ENCODE data around the gene EFCAB9. TPM values are rescaled to one million over a fixed set of nuclear protein-coding genes. Genes with fewer than 3 reads are reported as not detected.

EFCAB9 gene
- total and polyA plus RNA-seq, 2 donors from 2014 or later, result not detected

DNA sequence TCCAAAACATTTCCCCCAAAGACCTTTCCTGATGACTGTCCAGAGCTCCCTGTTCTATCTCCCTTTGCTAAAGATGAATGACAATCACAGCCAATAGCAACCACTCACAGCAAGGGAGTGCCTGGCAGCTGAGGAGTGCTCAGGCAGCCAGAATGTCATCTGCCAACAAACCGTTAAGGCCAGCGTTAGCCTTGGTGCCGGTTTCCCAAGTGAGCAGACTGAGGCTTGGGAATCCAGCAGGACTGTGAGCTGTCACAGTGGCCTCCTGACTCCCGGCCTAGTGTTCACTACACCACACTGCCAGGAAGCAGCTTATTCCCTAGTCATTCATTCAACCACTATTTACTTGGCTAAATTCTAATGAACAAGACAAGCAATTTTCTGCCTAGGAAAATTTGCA, 30.6 kb upstream of the EFCAB9 start:
- H3K9ac ChIP-seq (ENCODE audit: low read length in 3 of 3), result no peak overlapping the region
- no peaks in the 10 kb centered on the region for H3K36me3 ChIP-seq (ENCODE audit: control insufficient read depth in 2 of 3, insufficient read depth in 3 of 3, low read length in 3 of 3)
- H3K9me3 ChIP-seq (ENCODE audit: control insufficient read depth in 2 of 3, insufficient read depth in 1 of 3, low read length in 3 of 3), result no peaks in the 10 kb centered on the region
- intact Hi-C loops (cut with DNase I), result no loop called here
- DNase-seq (no peak), FAIRE-seq (no peak)
- peaks cover 0 to 2% (median 0%) of the 10 kb centered on the region in 3 donors for H3K4me1 ChIP-seq (ENCODE audit: control insufficient read depth in 2 of 3, insufficient read depth in 2 of 3, low read depth in 1 of 3, low read length in 3 of 3)
- no peak overlapping the region for H3K27ac ChIP-seq (ENCODE audit: low read depth in 2 of 2, low read length in 2 of 2)
- no peak overlapping the region for H3K4me3 ChIP-seq (ENCODE audit: low read length in 3 of 3)
- TF ChIP-seq, protein P1, sequence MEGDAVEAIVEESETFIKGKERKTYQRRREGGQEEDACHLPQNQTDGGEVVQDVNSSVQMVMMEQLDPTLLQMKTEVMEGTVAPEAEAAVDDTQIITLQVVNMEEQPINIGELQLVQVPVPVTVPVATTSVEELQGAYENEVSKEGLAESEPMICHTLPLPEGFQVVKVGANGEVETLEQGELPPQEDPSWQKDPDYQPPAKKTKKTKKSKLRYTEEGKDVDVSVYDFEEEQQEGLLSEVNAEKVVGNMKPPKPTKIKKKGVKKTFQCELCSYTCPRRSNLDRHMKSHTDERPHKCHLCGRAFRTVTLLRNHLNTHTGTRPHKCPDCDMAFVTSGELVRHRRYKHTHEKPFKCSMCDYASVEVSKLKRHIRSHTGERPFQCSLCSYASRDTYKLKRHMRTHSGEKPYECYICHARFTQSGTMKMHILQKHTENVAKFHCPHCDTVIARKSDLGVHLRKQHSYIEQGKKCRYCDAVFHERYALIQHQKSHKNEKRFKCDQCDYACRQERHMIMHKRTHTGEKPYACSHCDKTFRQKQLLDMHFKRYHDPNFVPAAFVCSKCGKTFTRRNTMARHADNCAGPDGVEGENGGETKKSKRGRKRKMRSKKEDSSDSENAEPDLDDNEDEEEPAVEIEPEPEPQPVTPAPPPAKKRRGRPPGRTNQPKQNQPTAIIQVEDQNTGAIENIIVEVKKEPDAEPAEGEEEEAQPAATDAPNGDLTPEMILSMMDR (IDR thresholded peaks at IDR 0.05; ENCODE audit: borderline replicate concordance, extremely low read depth, insufficient read depth), result no peak
- H3K27me3 ChIP-seq (ENCODE audit: control insufficient read depth, insufficient read depth, low read length), result no peaks in the 10 kb centered on the region

DNA sequence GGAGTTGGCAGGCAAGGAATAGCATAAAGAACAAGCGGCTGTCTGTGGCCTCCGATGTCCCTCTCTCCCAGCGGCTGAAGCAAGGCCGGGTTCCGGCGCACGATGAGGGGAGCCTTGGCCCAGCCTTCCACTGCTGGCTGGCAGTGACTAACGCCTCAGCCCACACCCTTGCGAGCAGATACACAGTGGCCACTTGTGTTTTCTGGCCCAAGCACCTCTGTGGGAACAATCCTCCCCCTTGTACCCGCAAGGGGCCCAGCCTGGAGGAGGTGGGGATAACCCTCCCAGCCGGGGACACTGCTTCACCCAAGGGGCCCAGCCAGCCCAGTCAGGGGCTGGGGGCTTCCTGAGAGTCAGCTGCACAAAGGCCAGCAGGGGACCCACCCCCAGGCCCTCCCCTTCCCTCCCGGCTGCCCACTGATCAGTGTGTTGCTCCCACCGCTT, 29.2 kb upstream of the EFCAB9 start:
- Histone ChIP-seq H3K9me3 (ENCODE audit: control insufficient read depth in 2 of 3, insufficient read depth in 1 of 3, low read length in 3 of 3) (no peaks in the 10 kb centered on the region), H3K9ac (ENCODE audit: low read length in 3 of 3) (no peak overlapping the region), H3K27ac (ENCODE audit: low read depth in 2 of 2, low read length in 2 of 2) (no peak overlapping the region), H3K36me3 (ENCODE audit: control insufficient read depth in 2 of 3, insufficient read depth in 3 of 3, low read length in 3 of 3) (no peaks in the 10 kb centered on the region), H3K4me3 (ENCODE audit: low read length in 3 of 3) (no peak overlapping the region), H3K27me3 (ENCODE audit: control insufficient read depth, insufficient read depth, low read length) (no peaks in the 10 kb centered on the region), H3K4me1 (ENCODE audit: control insufficient read depth in 2 of 3, insufficient read depth in 2 of 3, low read depth in 1 of 3, low read length in 3 of 3) (peaks cover 0 to 2% (median 0%) of the 10 kb centered on the region in 3 donors)
- TF ChIP-seq, protein P1 (IDR thresholded peaks at IDR 0.05; ENCODE audit: borderline replicate concordance, extremely low read depth, insufficient read depth), result no peak
- peak in 2 of 5 donors; percentile 30 to 34 for DNase-seq
- no peak for FAIRE-seq
- intact Hi-C loops (cut with DNase I), result no loop called here

DNA sequence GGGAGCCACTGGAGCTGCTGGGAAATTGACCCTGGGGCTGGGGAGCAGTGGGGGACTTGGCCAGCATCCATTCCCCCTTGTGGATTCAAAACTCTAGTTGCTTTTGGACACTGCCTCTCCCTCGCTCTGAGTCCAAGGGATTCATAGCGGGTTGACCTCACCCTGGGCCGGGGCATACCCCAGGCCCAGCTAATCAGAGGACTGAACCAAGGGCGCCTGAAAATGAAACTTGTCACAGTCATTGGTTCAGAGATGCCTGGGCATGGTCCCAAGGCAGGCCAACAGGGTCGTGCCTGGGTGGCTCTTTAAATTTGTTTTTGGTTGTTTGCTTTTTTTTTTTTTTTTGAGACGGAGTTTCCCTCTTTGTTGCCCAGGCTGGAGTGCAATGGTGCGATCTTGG, 28.5 kb upstream of the EFCAB9 start:
- Histone ChIP-seq H3K27me3 (ENCODE audit: control insufficient read depth, insufficient read depth, low read length) (no peaks in the 10 kb centered on the region), H3K4me3 (ENCODE audit: low read length in 3 of 3) (no peak overlapping the region), H3K9me3 (ENCODE audit: control insufficient read depth in 2 of 3, insufficient read depth in 1 of 3, low read length in 3 of 3) (no peaks in the 10 kb centered on the region), H3K9ac (ENCODE audit: low read length in 3 of 3) (no peak overlapping the region), H3K4me1 (ENCODE audit: control insufficient read depth in 2 of 3, insufficient read depth in 2 of 3, low read depth in 1 of 3, low read length in 3 of 3) (peaks cover 0 to 2% (median 0%) of the 10 kb centered on the region in 3 donors), H3K27ac (ENCODE audit: low read depth in 2 of 2, low read length in 2 of 2) (no peak overlapping the region), H3K36me3 (ENCODE audit: control insufficient read depth in 2 of 3, insufficient read depth in 3 of 3, low read length in 3 of 3) (no peaks in the 10 kb centered on the region)
- intact Hi-C loops (cut with DNase I), result no loop called here
- TF ChIP-seq, protein P1 (IDR thresholded peaks at IDR 0.05; ENCODE audit: borderline replicate concordance, extremely low read depth, insufficient read depth), result no peak
- FAIRE-seq (no peak), DNase-seq (no peak)

Data from kidney (tissue), 14 donors.